Psoas muscle (tissue), 8 donors: Measurements from ENCODE around the gene AKAP8L. TPM values are rescaled to one million over a fixed set of nuclear protein-coding genes. Genes with fewer than 3 reads are reported as not detected.
A peak's percentile ranks its signal among the peaks of the same experiment; 100 is the strongest.
"Not testable (repeated sequence)": the region's sequence is repeated elsewhere in the genome, so short reads cannot be mapped to it uniquely, and the experiment has no call there.

Experiments
- ATAC-seq, 4 donors: fragments of 200-7000 bp; cut with Tn5 transposase; one replicate each; pipeline ENCODE4 v1.9.1; 2020; ENCODE audit warnings: moderate library complexity in 3 of 4, mild to moderate bottlenecking in 2 of 4
- DNase-seq, 2 donors: peaks; one replicate each; pipeline ENCODE4 v3.0.0-alpha.2; 2020
- H3K27ac ChIP-seq: fragments of 200-600 bp; one replicate; pipeline ENCODE4 v1.8.0; 2022
- H3K27me3 ChIP-seq, 3 donors: fragments of 200-600 bp in 1 of 3; one replicate each; pipeline versions ENCODE4 v1.6.1 to v1.8.0; 2013 to 2022; ENCODE audit warnings: low read length in 2 of 3, mild to moderate bottlenecking in 2 of 3, moderate library complexity in 1 of 3; ENCODE audit not compliant: insufficient read depth in 3 of 3
- H3K36me3 ChIP-seq, 2 donors: fragments of 200-600 bp in 1 of 2; one replicate each; pipeline versions ENCODE4 v1.6.1 to v1.8.0; 2013 to 2022; ENCODE audit warnings: low read depth in 1 of 2, mild to moderate bottlenecking in 1 of 2, moderate library complexity in 1 of 2; ENCODE audit not compliant: insufficient read depth in 1 of 2
- H3K4me1 ChIP-seq: fragments of 200-600 bp; one replicate; pipeline ENCODE4 v1.8.0; 2022
- H3K4me3 ChIP-seq: fragments of 200-600 bp; one replicate; pipeline ENCODE4 v1.8.0; 2022; ENCODE audit warnings: mild to moderate bottlenecking
- H3K9me3 ChIP-seq: fragments of 200-600 bp; one replicate; pipeline ENCODE4 v1.8.0; 2022
- whole genome bisulfite sequencing, 3 donors: extraction: QIAGEN DNeasy Blood & Tissue Kit; methylation state at CpG; one replicate each; pipeline versions ENCODE4 v1.1.6 to v1.1.7; 2013; 5-methylcytosine and 5-hydroxymethylcytosine counted together
- intact Hi-C, 2 donors: fragments of 100-400 bp; cut with DNase I; formaldehyde crosslinking; loops; one replicate each; pipeline versions ENCODE4 v1.11.0 to v1.14.2; 2022
- polyA plus RNA-seq, 3 donors: library from polyadenylated mRNA; stranded (reverse); fragments of 200-250 nt; gene quantifications; one replicate each; pipeline ENCODE4 v1.2.3, GENCODE V29; 2013
- total RNA-seq, 4 donors: library from RNA; stranded (reverse); fragmentation: NEBNext Ultra II Directional in 2 of 4; extraction: Animal tissue kit (Norgen Biotek cat#: 25700) in 2 of 4; gene quantifications; one replicate each; pipeline versions ENCODE4 v1.2.1 to v1.2.4, GENCODE V29; 2021 to 2023
- TF ChIP-seq, protein P1 (sequence below): fragments of 200-600 bp; IDR thresholded peaks from one replicate; pipeline ENCODE4 v1.8.0; 2022; ENCODE audit warnings: antibody characterized with exemption
- donor health status: healthy with polysubstance abuse.
- donor health status: DM: no; HTN: no; CAD: no; lungs with moderate emphysema.
- donor health status: Bipolar disorder and iron deficiency.
- donor health status: healthy.
- donor health status: DM: yes; HTN: yes; CAD: no.
- donor health status: DM: no; HTN: no; CAD: no.
- donor health status: DM: no; HTN: no; CAD: no.
- donor health status: DM: yes; HTN: yes; CAD: no.

Gene AKAP8L
- total and polyA plus RNA-seq, 7 donors = 34.6 to 72.9 (median 51.1) TPM

DNA sequence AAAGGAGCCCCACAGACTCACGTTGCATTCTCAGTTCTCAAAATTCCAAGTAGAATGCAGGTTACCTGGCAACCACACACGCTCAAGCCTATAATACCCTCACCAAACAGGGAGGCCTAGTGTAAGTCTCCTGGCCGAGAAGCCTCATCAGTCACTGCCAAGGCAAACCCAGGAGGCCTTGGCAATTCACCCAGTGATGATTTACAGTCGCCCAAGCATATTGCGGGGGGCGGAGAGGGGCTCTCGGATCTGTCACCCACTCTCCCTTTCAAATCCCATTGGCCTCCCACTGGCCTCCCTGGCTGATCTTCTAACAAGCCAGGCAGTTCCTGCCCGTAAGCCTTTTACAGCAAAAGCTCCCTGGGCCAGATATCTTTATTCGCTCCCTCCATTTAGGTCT lies 1.1 kb downstream of the AKAP8L start:
- ATAC-seq (peak in 2 of 4 donors; percentile 22 to 35), DNase-seq (peak in 1 of 2 donors; percentile 62)
- peaks cover 64% of the 10 kb centered on the region for H3K4me1 ChIP-seq
- intact Hi-C loops = loop anchor here in 1 of 2 donors (5.0 kb wide), 1 partner anchor 40 kb away; the partner anchor contains the start of gene AKAP8
- H3K36me3 ChIP-seq = peaks cover 0 to 14% of the 10 kb centered on the region in 2 donors
- H3K9me3 ChIP-seq = no peaks in the 10 kb centered on the region
- H3K27me3 ChIP-seq = no peaks in the 10 kb centered on the region
- H3K4me3 ChIP-seq = peak overlapping the region; percentile 97
- WGBS, 3 donors = 3% methylated on average over 9 of the region's 9 CpGs
- TF ChIP-seq, protein P1, sequence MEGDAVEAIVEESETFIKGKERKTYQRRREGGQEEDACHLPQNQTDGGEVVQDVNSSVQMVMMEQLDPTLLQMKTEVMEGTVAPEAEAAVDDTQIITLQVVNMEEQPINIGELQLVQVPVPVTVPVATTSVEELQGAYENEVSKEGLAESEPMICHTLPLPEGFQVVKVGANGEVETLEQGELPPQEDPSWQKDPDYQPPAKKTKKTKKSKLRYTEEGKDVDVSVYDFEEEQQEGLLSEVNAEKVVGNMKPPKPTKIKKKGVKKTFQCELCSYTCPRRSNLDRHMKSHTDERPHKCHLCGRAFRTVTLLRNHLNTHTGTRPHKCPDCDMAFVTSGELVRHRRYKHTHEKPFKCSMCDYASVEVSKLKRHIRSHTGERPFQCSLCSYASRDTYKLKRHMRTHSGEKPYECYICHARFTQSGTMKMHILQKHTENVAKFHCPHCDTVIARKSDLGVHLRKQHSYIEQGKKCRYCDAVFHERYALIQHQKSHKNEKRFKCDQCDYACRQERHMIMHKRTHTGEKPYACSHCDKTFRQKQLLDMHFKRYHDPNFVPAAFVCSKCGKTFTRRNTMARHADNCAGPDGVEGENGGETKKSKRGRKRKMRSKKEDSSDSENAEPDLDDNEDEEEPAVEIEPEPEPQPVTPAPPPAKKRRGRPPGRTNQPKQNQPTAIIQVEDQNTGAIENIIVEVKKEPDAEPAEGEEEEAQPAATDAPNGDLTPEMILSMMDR = no peak
- peak overlapping the region; percentile 93 for H3K27ac ChIP-seq

DNA sequence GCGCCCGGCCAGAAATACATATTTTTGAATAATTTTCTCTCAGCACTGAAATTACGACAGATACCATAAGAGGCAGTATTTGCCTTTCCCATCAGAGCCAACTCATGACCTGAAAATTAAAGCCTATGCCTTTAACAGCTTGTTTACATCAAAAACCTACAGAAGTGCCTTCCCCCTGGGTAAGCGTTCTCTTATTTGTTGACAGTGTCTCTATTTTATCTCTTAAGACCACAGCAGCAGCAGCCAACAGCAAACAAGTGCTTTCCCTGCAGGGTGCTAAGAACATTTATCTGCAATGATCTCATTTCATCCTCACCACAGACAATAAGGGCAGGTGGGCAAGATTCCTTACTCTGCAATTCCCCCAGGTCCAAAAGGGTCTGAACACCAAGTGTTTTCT lies 6.0 kb downstream of the AKAP8L start:
- 55 to 72% (median 56%) methylated on average over 4 of the region's 4 CpGs for WGBS, 3 donors
- no peak for ATAC-seq
- intact Hi-C loops = no loop called here

DNA sequence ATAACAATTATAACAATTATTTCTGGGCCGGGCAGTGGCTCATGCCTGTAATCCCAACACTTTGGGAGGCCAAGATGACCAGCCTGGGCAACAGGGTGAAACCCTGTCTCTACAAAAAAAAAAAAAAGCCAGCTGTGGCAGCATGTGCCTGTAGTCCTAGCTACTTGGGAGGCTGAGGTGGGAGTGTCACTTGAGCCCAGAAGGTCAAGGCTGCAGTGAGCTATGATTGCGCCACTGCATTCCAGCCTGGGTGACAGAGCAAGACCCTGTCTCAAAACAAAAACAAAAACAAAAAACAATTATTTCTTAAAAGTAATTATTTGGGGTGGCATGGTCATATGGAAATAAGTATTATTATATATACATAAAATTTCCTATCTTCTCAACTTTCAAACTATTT lies 7.4 kb downstream of the AKAP8L start:
- peak overlapping the region; percentile 86 for H3K27ac ChIP-seq
- intact Hi-C loops, H3K27me3 ChIP-seq, H3K9me3 ChIP-seq: not testable (repeated sequence)
- peak; percentile 74 to 83 (median 79) for ATAC-seq
- WGBS, 3 donors = 31 to 41% (median 32%) methylated on average over 2 of the region's 2 CpGs
- peak overlapping the region; percentile 5 for H3K4me3 ChIP-seq
- H3K36me3 ChIP-seq = peaks cover 2 to 24% of the 10 kb centered on the region in 2 donors
- H3K4me1 ChIP-seq = peaks cover 86% of the 10 kb centered on the region
- DNase-seq = peak in 1 of 2 donors; percentile 76

More for the DNA sequence above, 6.0 kb downstream of the AKAP8L start:
- H3K4me1 ChIP-seq = peaks cover 85% of the 10 kb centered on the region
- H3K27me3 ChIP-seq = no peaks in the 10 kb centered on the region
- H3K4me3 ChIP-seq = peak overlapping the region; percentile 31
- H3K36me3 ChIP-seq = peaks cover 2 to 28% of the 10 kb centered on the region in 2 donors
- TF ChIP-seq, protein P1 = no peak
- H3K27ac ChIP-seq = peak overlapping the region; percentile 86
- DNase-seq = no peak
- no peaks in the 10 kb centered on the region for H3K9me3 ChIP-seq

DNA sequence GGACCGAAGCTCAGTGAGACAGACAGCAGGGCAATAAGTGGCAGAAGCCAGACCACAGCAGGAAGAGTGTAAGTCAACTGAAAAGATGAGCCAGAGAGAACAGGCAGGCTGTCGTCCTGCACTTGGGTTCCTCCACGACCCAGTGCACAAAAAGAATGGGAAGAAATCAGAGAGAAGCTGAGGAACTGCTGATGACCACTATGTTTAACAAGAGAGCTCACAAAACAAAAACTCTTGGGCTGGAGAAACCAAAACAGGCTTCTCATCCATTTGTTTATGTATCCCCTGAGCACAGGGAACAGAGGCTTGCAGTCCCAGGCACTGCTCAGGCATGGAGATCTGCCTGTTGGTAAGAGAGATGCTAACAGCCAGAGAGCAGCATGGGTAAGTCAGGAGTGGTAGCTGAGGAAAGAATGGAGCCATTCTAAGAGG lies 14.0 kb downstream of the AKAP8L start:
- Histone ChIP-seq H3K36me3 (peaks cover under 1 to 40% of the 10 kb centered on the region in 2 donors), H3K4me1 (peaks cover 76% of the 10 kb centered on the region), H3K4me3 (no peak overlapping the region), H3K9me3 (no peaks in the 10 kb centered on the region), H3K27me3 (no peaks in the 10 kb centered on the region), H3K27ac (peak overlapping the region; percentile 77)
- 24 to 64% (median 41%) methylated on average over 3 of the region's 3 CpGs for WGBS, 3 donors
- intact Hi-C loops = no loop called here
- ATAC-seq (no peak), DNase-seq (no peak)
- TF ChIP-seq, protein P1 = no peak

DNA sequence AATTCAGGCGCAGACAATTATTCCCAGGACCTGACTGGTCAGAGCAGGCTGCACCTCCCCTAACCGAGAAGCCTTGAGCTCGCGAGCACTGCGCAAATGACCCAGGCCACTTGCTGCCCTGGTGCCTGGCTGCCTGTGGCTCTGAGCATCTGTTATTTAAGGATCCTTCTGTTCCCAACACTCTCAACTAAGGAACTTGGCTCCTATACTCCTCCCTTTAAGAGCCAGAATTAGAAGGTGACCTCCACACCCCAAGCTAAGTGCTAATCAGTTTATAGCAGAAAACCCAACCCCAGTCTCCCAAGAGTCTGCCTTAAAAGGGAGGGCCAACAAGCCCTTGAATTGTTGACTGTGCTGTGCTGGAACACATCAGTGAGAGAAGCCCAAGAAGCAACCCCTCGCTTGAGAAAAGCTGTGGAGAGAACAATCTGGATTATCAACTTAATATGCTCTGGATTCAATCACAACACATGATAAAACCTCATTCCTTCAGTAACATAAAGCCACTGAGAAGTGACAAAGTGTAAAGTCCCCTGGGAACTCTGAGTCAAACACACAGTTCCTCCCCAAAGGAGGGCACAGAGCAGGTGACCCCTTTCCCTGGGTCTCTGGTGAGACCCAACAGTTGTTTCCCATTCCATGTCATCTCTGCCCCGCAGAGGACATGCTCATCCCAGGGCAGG lies 14.6 kb downstream of the AKAP8L start:
- H3K4me1 ChIP-seq = peaks cover 76% of the 10 kb centered on the region
- H3K4me3 ChIP-seq = peak overlapping the region; percentile 28
- ATAC-seq (peak in 3 of 4 donors; percentile 43 to 64 (median 57)), DNase-seq (peak in 1 of 2 donors; percentile 67)
- H3K9me3 ChIP-seq = no peaks in the 10 kb centered on the region
- peak overlapping the region; percentile 77 for H3K27ac ChIP-seq
- intact Hi-C loops = no loop called here
- H3K27me3 ChIP-seq = no peaks in the 10 kb centered on the region
- TF ChIP-seq, protein P1 = no peak
- H3K36me3 ChIP-seq = peaks cover 6 to 40% of the 10 kb centered on the region in 2 donors
- whole genome bisulfite sequencing, 3 donors = 37 to 69% (median 42%) methylated on average over 7 of the region's 7 CpGs
